Tibial nerve (tissue), 3 donors: ENCODE results near the gene ATG101.

ENCODE experiments used
- POLR2A ChIP-seq, 2 donors: fragments of 450-650 bp; IDR thresholded peaks; one replicate each; pipeline ENCODE4 v1.6.1; 2017; ENCODE audit warnings: antibody characterized with exemption in 2 of 2, mild to moderate bottlenecking in 2 of 2, moderate library complexity in 2 of 2
- TF ChIP-seq, protein P1 (sequence below), 5 experiments: fragments of 200-600 bp in 3 of 5; fragments of 450-650 bp in 2 of 5; sonication (generic) in 3 of 5; IDR thresholded peaks; one replicate each; pipeline ENCODE4 v1.5.1; 2016 to 2019; ENCODE audit warnings: antibody characterized with exemption in 5 of 5, mild to moderate bottlenecking in 3 of 5, moderate library complexity in 2 of 5

DNA sequence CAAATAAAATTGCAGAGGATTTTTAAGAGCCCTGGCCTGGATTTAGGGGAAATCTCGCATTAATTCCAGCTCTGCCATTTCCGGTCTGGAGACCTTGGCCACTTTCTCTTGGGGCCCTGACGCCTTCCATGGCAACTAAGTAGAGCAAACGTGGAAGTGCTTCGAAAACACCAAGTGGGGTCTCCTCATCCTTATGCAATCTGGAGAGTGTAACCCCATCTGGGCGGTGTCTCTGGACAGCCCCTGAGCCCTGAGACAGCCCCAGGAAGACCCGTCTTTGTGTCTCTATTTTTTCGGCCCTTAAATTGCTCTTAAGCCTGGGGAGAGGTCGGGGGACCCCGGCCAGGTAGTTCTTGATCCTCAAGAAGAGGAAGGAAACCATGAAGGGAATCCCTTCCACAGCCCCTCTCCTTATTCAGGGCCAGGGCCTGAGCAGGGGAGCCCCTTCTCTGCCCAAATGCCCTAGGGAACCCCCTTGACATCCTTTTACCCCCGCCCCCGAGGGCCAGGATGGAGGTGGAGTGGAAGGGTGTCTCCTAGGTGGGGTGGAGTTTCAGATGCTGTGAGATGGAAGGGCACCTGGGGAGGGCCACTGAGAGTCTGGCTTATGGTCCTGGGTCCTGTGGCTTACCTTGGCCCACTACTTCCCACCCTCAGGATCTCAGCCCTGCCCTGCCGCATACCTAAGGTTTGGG is 36.2 kb upstream of the ATG101 start:
- TF ChIP-seq, protein P1, sequence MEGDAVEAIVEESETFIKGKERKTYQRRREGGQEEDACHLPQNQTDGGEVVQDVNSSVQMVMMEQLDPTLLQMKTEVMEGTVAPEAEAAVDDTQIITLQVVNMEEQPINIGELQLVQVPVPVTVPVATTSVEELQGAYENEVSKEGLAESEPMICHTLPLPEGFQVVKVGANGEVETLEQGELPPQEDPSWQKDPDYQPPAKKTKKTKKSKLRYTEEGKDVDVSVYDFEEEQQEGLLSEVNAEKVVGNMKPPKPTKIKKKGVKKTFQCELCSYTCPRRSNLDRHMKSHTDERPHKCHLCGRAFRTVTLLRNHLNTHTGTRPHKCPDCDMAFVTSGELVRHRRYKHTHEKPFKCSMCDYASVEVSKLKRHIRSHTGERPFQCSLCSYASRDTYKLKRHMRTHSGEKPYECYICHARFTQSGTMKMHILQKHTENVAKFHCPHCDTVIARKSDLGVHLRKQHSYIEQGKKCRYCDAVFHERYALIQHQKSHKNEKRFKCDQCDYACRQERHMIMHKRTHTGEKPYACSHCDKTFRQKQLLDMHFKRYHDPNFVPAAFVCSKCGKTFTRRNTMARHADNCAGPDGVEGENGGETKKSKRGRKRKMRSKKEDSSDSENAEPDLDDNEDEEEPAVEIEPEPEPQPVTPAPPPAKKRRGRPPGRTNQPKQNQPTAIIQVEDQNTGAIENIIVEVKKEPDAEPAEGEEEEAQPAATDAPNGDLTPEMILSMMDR (IDR thresholded peaks at IDR 0.05), result no peak
- TF ChIP-seq POLR2A (IDR thresholded peaks at IDR 0.05), result no peak
